HG02678 (cell line): Measurements from ENCODE around the gene LTB4R.
"Not testable (repeated sequence)": the region's sequence is repeated elsewhere in the genome, so short reads cannot be mapped to it uniquely, and the experiment has no call there.

Experiments used
- ATAC-seq: cut with Tn5 transposase; IDR thresholded peaks from one replicate; pipeline ENCODE4 v1.9.1; 2021; ENCODE audit warnings: mild to moderate bottlenecking, moderate library complexity; ENCODE audit not compliant: unreplicated experiment

LTB4R gene

GRCh38 chr14:24338843-24339242 is 27.5 kb downstream of the LTB4R start:
- ATAC-seq: no peak

- peak; percentile 92 for ATAC-seq
Measured at GRCh38 chr14:24339284-24340151, 28.2 kb downstream of the LTB4R start, which contains the start of gene RIPK3. Gene RIPK3, minus strand, starts transcription at chr14:24339991. Its CDS starts 165 bp downstream, at chr14:24339826.

GRCh38 chr14:24340606-24341005 is 29.3 kb downstream of the LTB4R start:
- ATAC-seq: no peak

- no peak for ATAC-seq
Measured at GRCh38 chr14:24342889-24343288, 31.6 kb downstream of the LTB4R start.

- ATAC-seq: no peak
Measured at GRCh38 chr14:24343795-24344660, 32.7 kb downstream of the LTB4R start.

GRCh38 chr14:24347134-24347533 is 35.8 kb downstream of the LTB4R start:
- ATAC-seq: no peak

- ATAC-seq: no peak
Measured at GRCh38 chr14:24348186-24348585, 36.9 kb downstream of the LTB4R start.

GRCh38 chr14:24349742-24350141 is 38.4 kb downstream of the LTB4R start:
- no peak for ATAC-seq

- ATAC-seq: no peak
Measured at GRCh38 chr14:24351517-24351916, 40.2 kb downstream of the LTB4R start.

- ATAC-seq: no peak
Measured at GRCh38 chr14:24353559-24354481, 42.5 kb downstream of the LTB4R start.

- not testable (repeated sequence) for ATAC-seq
Measured at GRCh38 chr14:24354482-24354825, 43.2 kb downstream of the LTB4R start.

- no peak for ATAC-seq
Measured at GRCh38 chr14:24355009-24355408, 43.7 kb downstream of the LTB4R start.

- ATAC-seq: no peak
Measured at GRCh38 chr14:24356208-24356607, 44.9 kb downstream of the LTB4R start.

GRCh38 chr14:24360281-24360680 is 49.0 kb downstream of the LTB4R start:
- ATAC-seq: no peak

- ATAC-seq: no peak
Measured at GRCh38 chr14:24361326-24361725, 50.0 kb downstream of the LTB4R start.

- ATAC-seq: no peak
Measured at GRCh38 chr14:24362241-24362960, 51.1 kb downstream of the LTB4R start.

- ATAC-seq: no peak
Measured at GRCh38 chr14:24363401-24363800, 52.1 kb downstream of the LTB4R start.

- no peak for ATAC-seq
Measured at GRCh38 chr14:24364841-24365240, 53.5 kb downstream of the LTB4R start.

- ATAC-seq: peak; percentile 36
Measured at GRCh38 chr14:24365600-24366412, 54.5 kb downstream of the LTB4R start.
